ENCODE data around the gene FXYD1.

DNA sequence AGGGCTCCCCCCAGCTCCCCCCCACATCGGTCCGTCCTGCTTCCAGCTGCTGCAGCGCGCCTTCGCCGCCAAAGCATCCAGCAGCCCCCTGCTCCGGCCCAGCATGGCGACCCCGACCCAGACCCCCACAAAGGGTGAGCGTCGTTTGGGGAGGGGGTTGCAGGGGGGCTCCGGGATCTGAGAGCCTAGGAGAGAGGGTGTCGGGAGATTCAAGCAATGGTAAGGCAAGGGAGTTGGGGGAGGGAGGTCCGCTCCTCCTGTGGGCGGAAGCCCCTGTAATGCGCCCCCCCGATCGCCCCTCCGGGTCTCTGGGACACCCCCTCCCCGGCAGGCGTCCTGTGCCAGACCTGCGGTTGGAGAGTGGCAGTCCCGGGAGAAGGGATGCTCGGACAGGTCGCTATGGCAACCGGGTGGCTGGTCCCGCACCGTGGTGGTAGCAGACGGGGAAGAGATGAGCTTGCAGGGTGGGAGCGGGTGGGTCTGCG, 4.6 kb downstream of the FXYD1 start, which contains the start of gene FXYD7:
- TF ChIP-seq, protein P1, sequence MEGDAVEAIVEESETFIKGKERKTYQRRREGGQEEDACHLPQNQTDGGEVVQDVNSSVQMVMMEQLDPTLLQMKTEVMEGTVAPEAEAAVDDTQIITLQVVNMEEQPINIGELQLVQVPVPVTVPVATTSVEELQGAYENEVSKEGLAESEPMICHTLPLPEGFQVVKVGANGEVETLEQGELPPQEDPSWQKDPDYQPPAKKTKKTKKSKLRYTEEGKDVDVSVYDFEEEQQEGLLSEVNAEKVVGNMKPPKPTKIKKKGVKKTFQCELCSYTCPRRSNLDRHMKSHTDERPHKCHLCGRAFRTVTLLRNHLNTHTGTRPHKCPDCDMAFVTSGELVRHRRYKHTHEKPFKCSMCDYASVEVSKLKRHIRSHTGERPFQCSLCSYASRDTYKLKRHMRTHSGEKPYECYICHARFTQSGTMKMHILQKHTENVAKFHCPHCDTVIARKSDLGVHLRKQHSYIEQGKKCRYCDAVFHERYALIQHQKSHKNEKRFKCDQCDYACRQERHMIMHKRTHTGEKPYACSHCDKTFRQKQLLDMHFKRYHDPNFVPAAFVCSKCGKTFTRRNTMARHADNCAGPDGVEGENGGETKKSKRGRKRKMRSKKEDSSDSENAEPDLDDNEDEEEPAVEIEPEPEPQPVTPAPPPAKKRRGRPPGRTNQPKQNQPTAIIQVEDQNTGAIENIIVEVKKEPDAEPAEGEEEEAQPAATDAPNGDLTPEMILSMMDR (IDR thresholded peaks at IDR 0.05; ENCODE audit: low read depth, low read length, missing input control): no peak
- TF ChIP-seq, protein P2, sequence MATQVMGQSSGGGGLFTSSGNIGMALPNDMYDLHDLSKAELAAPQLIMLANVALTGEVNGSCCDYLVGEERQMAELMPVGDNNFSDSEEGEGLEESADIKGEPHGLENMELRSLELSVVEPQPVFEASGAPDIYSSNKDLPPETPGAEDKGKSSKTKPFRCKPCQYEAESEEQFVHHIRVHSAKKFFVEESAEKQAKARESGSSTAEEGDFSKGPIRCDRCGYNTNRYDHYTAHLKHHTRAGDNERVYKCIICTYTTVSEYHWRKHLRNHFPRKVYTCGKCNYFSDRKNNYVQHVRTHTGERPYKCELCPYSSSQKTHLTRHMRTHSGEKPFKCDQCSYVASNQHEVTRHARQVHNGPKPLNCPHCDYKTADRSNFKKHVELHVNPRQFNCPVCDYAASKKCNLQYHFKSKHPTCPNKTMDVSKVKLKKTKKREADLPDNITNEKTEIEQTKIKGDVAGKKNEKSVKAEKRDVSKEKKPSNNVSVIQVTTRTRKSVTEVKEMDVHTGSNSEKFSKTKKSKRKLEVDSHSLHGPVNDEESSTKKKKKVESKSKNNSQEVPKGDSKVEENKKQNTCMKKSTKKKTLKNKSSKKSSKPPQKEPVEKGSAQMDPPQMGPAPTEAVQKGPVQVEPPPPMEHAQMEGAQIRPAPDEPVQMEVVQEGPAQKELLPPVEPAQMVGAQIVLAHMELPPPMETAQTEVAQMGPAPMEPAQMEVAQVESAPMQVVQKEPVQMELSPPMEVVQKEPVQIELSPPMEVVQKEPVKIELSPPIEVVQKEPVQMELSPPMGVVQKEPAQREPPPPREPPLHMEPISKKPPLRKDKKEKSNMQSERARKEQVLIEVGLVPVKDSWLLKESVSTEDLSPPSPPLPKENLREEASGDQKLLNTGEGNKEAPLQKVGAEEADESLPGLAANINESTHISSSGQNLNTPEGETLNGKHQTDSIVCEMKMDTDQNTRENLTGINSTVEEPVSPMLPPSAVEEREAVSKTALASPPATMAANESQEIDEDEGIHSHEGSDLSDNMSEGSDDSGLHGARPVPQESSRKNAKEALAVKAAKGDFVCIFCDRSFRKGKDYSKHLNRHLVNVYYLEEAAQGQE (IDR thresholded peaks at IDR 0.05): no peak
- no peak for TF ChIP-seq SP1 (IDR thresholded peaks at IDR 0.05)
- TF ChIP-seq, protein P3, sequence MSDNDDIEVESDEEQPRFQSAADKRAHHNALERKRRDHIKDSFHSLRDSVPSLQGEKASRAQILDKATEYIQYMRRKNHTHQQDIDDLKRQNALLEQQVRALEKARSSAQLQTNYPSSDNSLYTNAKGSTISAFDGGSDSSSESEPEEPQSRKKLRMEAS (IDR thresholded peaks at IDR 0.05): no peak
